Measurements from ENCODE around the gene TFCP2.

DNA sequence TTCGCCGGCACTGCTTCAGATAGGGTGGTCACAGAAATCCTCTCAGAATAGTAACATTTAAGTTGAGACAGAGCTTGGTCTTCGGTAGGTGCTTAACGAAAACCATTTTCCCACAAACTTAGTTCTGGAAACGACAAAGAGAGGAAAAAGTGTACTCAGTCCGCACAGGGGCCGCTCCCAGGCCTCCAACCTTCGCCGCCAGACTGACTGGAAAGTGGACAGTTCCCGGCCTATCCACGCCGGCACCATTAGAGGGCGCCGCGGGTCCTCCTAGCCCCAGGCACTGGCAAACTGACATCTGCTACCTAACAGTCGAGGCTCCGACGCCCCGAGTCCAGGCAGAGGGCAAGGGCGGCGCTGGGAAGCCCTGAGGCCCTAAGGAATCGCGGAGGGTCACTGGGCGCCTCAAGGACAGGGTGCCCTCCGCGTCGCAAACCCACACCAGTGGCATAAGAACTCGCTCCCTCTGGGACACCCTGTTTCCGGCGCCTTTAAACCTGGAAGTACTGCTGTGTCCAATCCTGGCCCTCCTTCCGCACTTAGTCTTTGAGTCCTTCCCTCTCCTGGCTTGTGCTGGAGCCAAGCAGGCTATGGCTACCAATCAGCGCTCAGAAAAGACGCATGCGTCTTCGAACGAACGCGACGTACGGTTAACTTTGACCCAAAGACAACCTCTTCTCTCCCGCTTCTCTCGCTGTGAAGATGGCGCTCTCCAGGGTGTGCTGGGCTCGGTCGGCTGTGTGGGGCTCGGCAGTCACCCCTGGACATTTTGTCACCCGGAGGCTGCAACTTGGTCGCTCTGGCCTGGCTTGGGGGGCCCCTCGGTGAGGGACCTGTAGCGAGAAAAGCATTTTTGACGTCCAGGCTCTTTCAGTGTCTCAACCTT is 125.0 kb downstream of the TFCP2 start, which contains the start of gene LETMD1:
- TF ChIP-seq, protein P1, sequence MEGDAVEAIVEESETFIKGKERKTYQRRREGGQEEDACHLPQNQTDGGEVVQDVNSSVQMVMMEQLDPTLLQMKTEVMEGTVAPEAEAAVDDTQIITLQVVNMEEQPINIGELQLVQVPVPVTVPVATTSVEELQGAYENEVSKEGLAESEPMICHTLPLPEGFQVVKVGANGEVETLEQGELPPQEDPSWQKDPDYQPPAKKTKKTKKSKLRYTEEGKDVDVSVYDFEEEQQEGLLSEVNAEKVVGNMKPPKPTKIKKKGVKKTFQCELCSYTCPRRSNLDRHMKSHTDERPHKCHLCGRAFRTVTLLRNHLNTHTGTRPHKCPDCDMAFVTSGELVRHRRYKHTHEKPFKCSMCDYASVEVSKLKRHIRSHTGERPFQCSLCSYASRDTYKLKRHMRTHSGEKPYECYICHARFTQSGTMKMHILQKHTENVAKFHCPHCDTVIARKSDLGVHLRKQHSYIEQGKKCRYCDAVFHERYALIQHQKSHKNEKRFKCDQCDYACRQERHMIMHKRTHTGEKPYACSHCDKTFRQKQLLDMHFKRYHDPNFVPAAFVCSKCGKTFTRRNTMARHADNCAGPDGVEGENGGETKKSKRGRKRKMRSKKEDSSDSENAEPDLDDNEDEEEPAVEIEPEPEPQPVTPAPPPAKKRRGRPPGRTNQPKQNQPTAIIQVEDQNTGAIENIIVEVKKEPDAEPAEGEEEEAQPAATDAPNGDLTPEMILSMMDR (conservative IDR thresholded peaks at IDR 0.05; ENCODE audit: low read length), result peak; percentile 95
- TF ChIP-seq EZH2phosphoT487 (IDR thresholded peaks at IDR 0.05; ENCODE audit: borderline replicate concordance), result no peak

Data from Loucy (cell line).